Neural cell (in vitro differentiated cells): ENCODE data around the gene LIMS4.
"Not testable (repeated sequence)": the region's sequence is repeated elsewhere in the genome, so short reads cannot be mapped to it uniquely, and the experiment has no call there.

ENCODE experiments used
- EP300 ChIP-seq: fragments of 450-650 bp; conservative IDR thresholded peaks from 2 replicates; pipeline ENCODE4 v1.6.1; 2014; ENCODE audit warnings: antibody characterized with exemption, mild to moderate bottlenecking, moderate library complexity; ENCODE audit not compliant: poor library complexity, severe bottlenecking
- EZH2 ChIP-seq: fragments of 200-600, 300-800 bp; shearing (Covaris generic), sonication (generic); IDR thresholded peaks from 2 replicates; pipeline ENCODE4 v1.6.1; 2014; ENCODE audit warnings: antibody characterized with exemption, low read length, borderline replicate concordance, mild to moderate bottlenecking; ENCODE audit not compliant: insufficient read depth, poor library complexity, severe bottlenecking
- MXI1 ChIP-seq: fragments of 450-650 bp; conservative IDR thresholded peaks from 2 replicates; pipeline ENCODE4 v1.6.1; 2014; ENCODE audit warnings: antibody characterized with exemption, mild to moderate bottlenecking; ENCODE audit not compliant: poor library complexity, severe bottlenecking
- POLR2AphosphoS5 ChIP-seq: IDR thresholded peaks from 2 replicates; pipeline ENCODE4 v1.6.1; 2012
- SMC3 ChIP-seq: fragments of 450-650 bp; conservative IDR thresholded peaks from 2 replicates; pipeline ENCODE4 v1.6.1; 2014; ENCODE audit warnings: antibody characterized with exemption, mild to moderate bottlenecking, moderate library complexity; ENCODE audit not compliant: poor library complexity
- TF ChIP-seq, protein P1 (sequence below): fragments of 450-650 bp; IDR thresholded peaks from 2 replicates; pipeline ENCODE4 v1.5.1; 2014; ENCODE audit warnings: antibody characterized with exemption, mild to moderate bottlenecking, moderate library complexity; ENCODE audit not compliant: poor library complexity, severe bottlenecking

DNA sequence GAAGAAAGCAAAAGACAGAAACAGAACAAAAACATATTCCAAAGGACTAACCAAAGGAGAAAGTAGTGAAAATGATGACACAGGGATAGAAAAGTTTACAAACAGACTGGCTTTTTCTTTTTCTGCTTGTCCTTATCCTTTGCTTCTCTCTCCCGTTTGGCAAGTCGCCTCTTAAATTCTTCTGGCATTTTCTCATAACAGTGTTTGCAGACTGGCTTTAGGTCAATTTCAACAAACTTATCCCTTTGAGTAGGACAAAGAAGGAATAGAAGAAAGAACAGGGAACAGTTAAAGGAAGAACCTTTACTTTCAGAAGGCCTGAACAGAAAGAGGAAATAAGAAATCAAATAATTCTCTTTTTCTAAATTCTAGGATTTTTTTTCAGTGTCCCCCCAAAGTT, 26.0 kb downstream of the LIMS4 start:
- TF ChIP-seq EZH2, POLR2AphosphoS5, MXI1, EP300, SMC3: not testable (repeated sequence)
- TF ChIP-seq, protein P1, sequence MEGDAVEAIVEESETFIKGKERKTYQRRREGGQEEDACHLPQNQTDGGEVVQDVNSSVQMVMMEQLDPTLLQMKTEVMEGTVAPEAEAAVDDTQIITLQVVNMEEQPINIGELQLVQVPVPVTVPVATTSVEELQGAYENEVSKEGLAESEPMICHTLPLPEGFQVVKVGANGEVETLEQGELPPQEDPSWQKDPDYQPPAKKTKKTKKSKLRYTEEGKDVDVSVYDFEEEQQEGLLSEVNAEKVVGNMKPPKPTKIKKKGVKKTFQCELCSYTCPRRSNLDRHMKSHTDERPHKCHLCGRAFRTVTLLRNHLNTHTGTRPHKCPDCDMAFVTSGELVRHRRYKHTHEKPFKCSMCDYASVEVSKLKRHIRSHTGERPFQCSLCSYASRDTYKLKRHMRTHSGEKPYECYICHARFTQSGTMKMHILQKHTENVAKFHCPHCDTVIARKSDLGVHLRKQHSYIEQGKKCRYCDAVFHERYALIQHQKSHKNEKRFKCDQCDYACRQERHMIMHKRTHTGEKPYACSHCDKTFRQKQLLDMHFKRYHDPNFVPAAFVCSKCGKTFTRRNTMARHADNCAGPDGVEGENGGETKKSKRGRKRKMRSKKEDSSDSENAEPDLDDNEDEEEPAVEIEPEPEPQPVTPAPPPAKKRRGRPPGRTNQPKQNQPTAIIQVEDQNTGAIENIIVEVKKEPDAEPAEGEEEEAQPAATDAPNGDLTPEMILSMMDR = not testable (repeated sequence)
